GM23338 (cell line): Measurements from ENCODE around the gene HAGH. TPM values are rescaled to one million over a fixed set of nuclear protein-coding genes. Genes with fewer than 3 reads are reported as not detected.

Source experiments
- ATAC-seq: fragments of 200-7000 bp; cut with Tn5 transposase; 3 replicates; pipeline ENCODE4 v1.9.1; 2020
- DNase-seq: peaks from one replicate; pipeline ENCODE4 v3.0.0-alpha.2; 2015; ENCODE audit warnings: low spot score
- H2AFZ ChIP-seq: fragments of 200-600 bp; sonication (generic); 2 replicates; pipeline ENCODE4 v1.8.0; 2016; ENCODE audit warnings: antibody characterized with exemption, mild to moderate bottlenecking, moderate library complexity
- H3F3A ChIP-seq: fragments of 200-600 bp; sonication (generic); replicated peaks from 2 replicates; pipeline ENCODE4 v1.8.0; 2017; ENCODE audit warnings: antibody characterized with exemption, mixed run types, low read depth
- H3K27ac ChIP-seq: fragments of 200-600 bp; sonication (generic); 2 replicates; pipeline ENCODE4 v1.6.1; 2016; ENCODE audit warnings: low read depth
- H3K27me3 ChIP-seq: fragments of 200-600 bp; sonication (generic); 2 replicates; pipeline ENCODE4 v1.8.0; 2016; ENCODE audit warnings: mild to moderate bottlenecking, mixed run types, moderate library complexity; ENCODE audit not compliant: insufficient read depth
- H3K36me3 ChIP-seq: fragments of 200-600 bp; sonication (generic); 2 replicates; pipeline ENCODE4 v1.8.0; 2016; ENCODE audit warnings: mild to moderate bottlenecking; ENCODE audit not compliant: insufficient read depth
- H3K4me1 ChIP-seq: fragments of 200-600 bp; sonication (generic); 2 replicates; pipeline ENCODE4 v1.8.0; 2016; ENCODE audit warnings: mild to moderate bottlenecking, moderate library complexity; ENCODE audit not compliant: insufficient read depth
- H3K4me2 ChIP-seq: fragments of 200-600 bp; sonication (generic); 2 replicates; pipeline ENCODE4 v1.7.1; 2017; ENCODE audit warnings: mixed run types
- H3K4me3 ChIP-seq: fragments of 200-600 bp; sonication (generic); 2 replicates; pipeline ENCODE4 v1.6.1; 2016; ENCODE audit warnings: mixed run types
- H3K79me2 ChIP-seq: fragments of 200-600 bp; sonication (generic); replicated peaks from 2 replicates; pipeline ENCODE4 v1.8.0; 2017; ENCODE audit warnings: mild to moderate bottlenecking; ENCODE audit not compliant: insufficient read depth
- H3K9me2 ChIP-seq: fragments of 200-600 bp; sonication (generic); 2 replicates; pipeline ENCODE4 v1.8.0; 2017; ENCODE audit not compliant: insufficient read depth
- H4K20me1 ChIP-seq: fragments of 200-600 bp; sonication (generic); replicated peaks from 2 replicates; pipeline ENCODE4 v1.8.0; 2017; ENCODE audit warnings: mild to moderate bottlenecking; ENCODE audit not compliant: insufficient read depth
- H3K27ac Mint-ChIP-seq: 2 replicates; pipeline ENCODE4 v1.8.0; 2020; ENCODE audit warnings: inconsistent platforms, mild to moderate bottlenecking, moderate library complexity, mixed read lengths
- H3K27me3 Mint-ChIP-seq: 3 replicates; pipeline ENCODE4 v1.8.0; 2022; ENCODE audit warnings: low read depth, mild to moderate bottlenecking, moderate library complexity, mixed read lengths, inconsistent platforms; ENCODE audit not compliant: insufficient read depth, poor library complexity
- H3K36me3 Mint-ChIP-seq: 3 replicates; pipeline ENCODE4 v1.8.0; 2021; ENCODE audit warnings: low read depth, mild to moderate bottlenecking, inconsistent platforms, moderate library complexity, mixed read lengths
- H3K4me1 Mint-ChIP-seq: 3 replicates; pipeline ENCODE4 v1.8.0; 2020; ENCODE audit warnings: mild to moderate bottlenecking, inconsistent platforms, mixed read lengths
- H3K4me3 Mint-ChIP-seq: 3 replicates; pipeline ENCODE4 v1.8.0; 2021; ENCODE audit warnings: moderate library complexity, mild to moderate bottlenecking, inconsistent platforms, mixed read lengths
- H3K9me3 Mint-ChIP-seq: 3 replicates; pipeline ENCODE4 v1.8.0; 2020; ENCODE audit warnings: moderate library complexity, mild to moderate bottlenecking, inconsistent platforms, mixed read lengths
- CTCF ChIP-seq, 2 experiments: fragments of 200-600 bp in 1 of 2; sonication (generic) in 1 of 2; conservative IDR thresholded peaks; 2 replicates each; pipeline versions ENCODE4 v1.5.1 to v1.6.1; 2016 to 2017; ENCODE audit warnings: antibody characterized with exemption in 2 of 2, low read depth in 2 of 2, mild to moderate bottlenecking in 2 of 2, moderate library complexity in 1 of 2
- EZH2 ChIP-seq: fragments of 200-600 bp; sonication (generic); IDR thresholded peaks from one replicate; pipeline ENCODE4 v1.8.0; 2017; ENCODE audit warnings: antibody characterized with exemption, mild to moderate bottlenecking, low read depth; ENCODE audit not compliant: unreplicated experiment
- EZH2phosphoT487 ChIP-seq: fragments of 200-600 bp; sonication (generic); IDR thresholded peaks from one replicate; pipeline ENCODE4 v1.8.1; 2018; ENCODE audit warnings: antibody characterized with exemption; ENCODE audit not compliant: unreplicated experiment
- JUNB ChIP-seq: IDR thresholded peaks from one replicate; pipeline ENCODE4 v1.6.1; 2016; ENCODE audit warnings: antibody characterized with exemption; ENCODE audit not compliant: unreplicated experiment
- NANOG ChIP-seq: IDR thresholded peaks from 2 replicates; pipeline ENCODE4 v1.6.1; 2016; ENCODE audit warnings: antibody characterized with exemption, borderline replicate concordance
- POLR2AphosphoS5 ChIP-seq: IDR thresholded peaks from 2 replicates; pipeline ENCODE4 v1.6.1; 2016; ENCODE audit warnings: antibody characterized with exemption, low read depth
- STAT1 ChIP-seq: IDR thresholded peaks from one replicate; pipeline ENCODE4 v1.6.1; 2016; ENCODE audit warnings: antibody characterized with exemption; ENCODE audit not compliant: unreplicated experiment
- ZNF331 ChIP-seq: fragments of 250-450 bp; sonication (Bioruptor Pico); IDR thresholded peaks from 2 replicates; pipeline ENCODE4 v1.5.0; 2020; ENCODE audit warnings: low read depth, mild to moderate bottlenecking, moderate library complexity
- ZNF462 ChIP-seq: fragments of 250-450 bp; sonication (Bioruptor Pico); IDR thresholded peaks from 2 replicates; pipeline ENCODE4 v1.5.0; 2020; ENCODE audit warnings: mild to moderate bottlenecking, moderate library complexity
- polyA plus RNA-seq: library from polyadenylated mRNA; unstranded; fragments of >200 nt; fragmentation: Nextera tagmentation; extraction: Ambion mirVana; gene quantifications from 2 replicates; pipeline ENCODE4 v1.2.1, GENCODE V29; 2016
- total RNA-seq: library from RNA; depleted of rRNA; stranded (reverse); fragments of >200 nt; shearing (Covaris generic); gene quantifications from 2 replicates; pipeline ENCODE4 v1.2.3, GENCODE V29; 2014

The HAGH gene
- total and polyA plus RNA-seq, 2 experiments from 2014 or later = 24.7 to 28.9 TPM

- TF ChIP-seq JUNB = no peak
- TF ChIP-seq EZH2 = no peak
- TF ChIP-seq EZH2phosphoT487 = no peak
- no peak for TF ChIP-seq POLR2AphosphoS5
- no peak for TF ChIP-seq CTCF (conservative IDR thresholded peaks at IDR 0.05; ENCODE audit: low read depth in 2 of 2)
Measured at GRCh38 chr16:1815461-1815860, 11.2 kb downstream of the HAGH start (continued).

- no peaks in the 10 kb centered on the region for H3K9me3 Mint-ChIP-seq
- H3K4me3 Mint-ChIP-seq = no peak overlapping the region
- H3K27ac Mint-ChIP-seq = no peak overlapping the region
- Histone ChIP-seq H3K4me1 (no peaks in the 10 kb centered on the region), H2AFZ (no peak overlapping the region), H3K4me2 (no peak overlapping the region), H3K36me3 (no peaks in the 10 kb centered on the region), H3K9me2 (no peaks in the 10 kb centered on the region), H3K27me3 (no peaks in the 10 kb centered on the region), H3K27ac (no peak overlapping the region), H3F3A (no peaks in the 10 kb centered on the region; the same call in 1 of the 2 replicates), H3K4me3 (no peak overlapping the region), H3K79me2 (no peaks in the 10 kb centered on the region; the same call in 1 of the 2 replicates), H4K20me1 (no peaks in the 10 kb centered on the region; the same call in 1 of the 2 replicates)
- ATAC-seq = peak; percentile 83
- TF ChIP-seq CTCF (conservative IDR thresholded peaks at IDR 0.05; ENCODE audit: low read depth in 2 of 2) (peak; percentile 66 to 72), ZNF331 (CRISPR knock-in tag) (no peak)
- H3K36me3 Mint-ChIP-seq = peaks cover 12% of the 10 kb centered on the region
- peaks cover 4% of the 10 kb centered on the region for H3K27me3 Mint-ChIP-seq
- DNase-seq = peak; percentile 78
- no peaks in the 10 kb centered on the region for H3K4me1 Mint-ChIP-seq
Measured at GRCh38 chr16:1812732-1813163, 13.9 kb downstream of the HAGH start.

- H4K20me1 ChIP-seq = no peaks in the 10 kb centered on the region; the same call in 1 of the 2 replicates
- H3F3A ChIP-seq = no peaks in the 10 kb centered on the region; the same call in 1 of the 2 replicates
- no peak overlapping the region for H3K4me2 ChIP-seq
- Mint-ChIP-seq H3K36me3 (peaks cover 30% of the 10 kb centered on the region), H3K27me3 (peaks cover 4% of the 10 kb centered on the region), H3K4me3 (no peak overlapping the region), H3K4me1 (no peaks in the 10 kb centered on the region), H3K27ac (no peak overlapping the region), H3K9me3 (peaks cover 8% of the 10 kb centered on the region; the same call in 2 of the 3 replicates)
- H3K79me2 ChIP-seq = no peaks in the 10 kb centered on the region; the same call in 1 of the 2 replicates
- H3K27ac ChIP-seq = no peak overlapping the region
- DNase-seq (no peak), ATAC-seq (no peak)
- no peaks in the 10 kb centered on the region for H3K9me2 ChIP-seq
- H3K4me1 ChIP-seq = no peaks in the 10 kb centered on the region
- no peaks in the 10 kb centered on the region for H3K36me3 ChIP-seq
- no peak overlapping the region for H3K4me3 ChIP-seq
- H2AFZ ChIP-seq = no peak overlapping the region
- no peaks in the 10 kb centered on the region for H3K27me3 ChIP-seq
- TF ChIP-seq JUNB (no peak), ZNF331 (CRISPR knock-in tag) (no peak), EZH2 (no peak), NANOG (no peak), STAT1 (no peak), ZNF462 (CRISPR knock-in tag) (no peak)
Measured at GRCh38 chr16:1810536-1810935, 16.1 kb downstream of the HAGH start.
